GM15510 (cell line): Measurements from ENCODE around the gene CHAD.

Source experiments
- POLR2A ChIP-seq: IDR thresholded peaks from 3 replicates; pipeline ENCODE4 v1.6.1; 2011; ENCODE audit warnings: borderline replicate concordance; ENCODE audit not compliant: insufficient read length; ENCODE audit errors: extremely low read depth

CHAD gene

DNA sequence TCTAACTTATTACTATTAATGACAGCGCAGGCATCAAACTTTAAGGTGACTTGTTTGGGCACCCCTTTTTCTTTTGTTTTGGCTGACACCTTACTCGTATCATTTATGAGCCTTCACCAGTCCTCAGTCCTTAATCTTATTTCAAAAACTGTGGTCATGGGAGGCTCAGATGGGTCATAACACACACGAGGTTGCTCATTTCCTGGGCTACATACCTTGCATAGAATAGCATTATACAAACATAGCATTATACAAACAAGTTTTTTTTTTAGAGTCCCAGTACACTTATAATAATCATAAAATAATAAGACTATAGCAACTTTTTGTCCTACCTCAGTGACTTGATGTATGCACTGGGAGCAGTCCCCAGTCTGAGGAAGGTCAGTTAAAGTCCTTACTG lies 53.9 kb downstream of the CHAD start:
- TF ChIP-seq POLR2A = no peak
